OCI-LY1 (cell line): ENCODE measurements around the gene PRH2.

Experiments used
- H2AFZ ChIP-seq: fragments of 200-600 bp; sonication (generic), shearing (Covaris generic); 2 replicates; pipeline ENCODE4 v1.6.0; 2014; ENCODE audit warnings: antibody characterized with exemption, mild to moderate bottlenecking, low read length
- H3F3A ChIP-seq: fragments of 200-600 bp; sonication (generic), shearing (Covaris generic); 2 replicates; pipeline ENCODE4 v1.6.0; 2014; ENCODE audit warnings: mild to moderate bottlenecking, antibody characterized with exemption, low read length, moderate library complexity; ENCODE audit not compliant: insufficient read depth
- H3K27ac ChIP-seq: fragments of 200-600 bp; sonication (generic); 2 replicates; pipeline ENCODE4 v1.5.1; 2014; ENCODE audit warnings: low read length, mixed run types, mild to moderate bottlenecking, low read depth; ENCODE audit not compliant: poor library complexity, severe bottlenecking
- H3K27me3 ChIP-seq: fragments of 200-600 bp; sonication (generic); 2 replicates; pipeline ENCODE4 v1.6.0; 2014; ENCODE audit warnings: antibody characterized with exemption, mild to moderate bottlenecking, low read length, moderate library complexity; ENCODE audit not compliant: insufficient read depth
- H3K36me3 ChIP-seq: fragments of 200-600 bp; sonication (generic); 2 replicates; pipeline ENCODE4 v1.6.1; 2014; ENCODE audit warnings: mild to moderate bottlenecking, antibody characterized with exemption, low read length, moderate library complexity, mixed read lengths; ENCODE audit not compliant: insufficient read depth
- H3K4me1 ChIP-seq: fragments of 200-600 bp; sonication (generic); 2 replicates; pipeline ENCODE4 v1.5.1; 2014; ENCODE audit warnings: mild to moderate bottlenecking, low read length, moderate library complexity; ENCODE audit not compliant: insufficient read depth, severe bottlenecking
- H3K4me2 ChIP-seq: fragments of 200-600 bp; sonication (generic), shearing (Covaris generic); 2 replicates; pipeline ENCODE4 v1.6.1; 2014; ENCODE audit warnings: low read length
- H3K4me3 ChIP-seq: fragments of 200-600 bp; sonication (generic); 2 replicates; pipeline ENCODE4 v1.5.1; 2014; ENCODE audit warnings: low read length, low read depth, mild to moderate bottlenecking, mixed read lengths; ENCODE audit not compliant: poor library complexity, severe bottlenecking
- H3K79me2 ChIP-seq: fragments of 200-600 bp; shearing (Covaris generic); 2 replicates; pipeline ENCODE4 v1.6.1; 2016; ENCODE audit warnings: mixed run types, low read length, mixed read lengths; ENCODE audit not compliant: insufficient read depth
- H3K9ac ChIP-seq: fragments of 200-600 bp; sonication (generic), shearing (Covaris generic); 2 replicates; pipeline ENCODE4 v1.6.1; 2014; ENCODE audit warnings: mild to moderate bottlenecking, low read length, mixed read lengths
- H3K9me2 ChIP-seq: fragments of 200-600 bp; sonication (generic), shearing (Covaris generic); 2 replicates; pipeline ENCODE4 v1.6.1; 2014; ENCODE audit warnings: low read depth, mild to moderate bottlenecking, low read length, mixed read lengths
- H3K9me3 ChIP-seq: fragments of 200-600 bp; shearing (Covaris generic); 2 replicates; pipeline ENCODE4 v1.6.1; 2014; ENCODE audit warnings: low read length, mixed read lengths
- H4K20me1 ChIP-seq: fragments of 200-600 bp; sonication (generic), shearing (Covaris generic); 2 replicates; pipeline ENCODE4 v1.6.0; 2016; ENCODE audit warnings: mild to moderate bottlenecking, low read length; ENCODE audit not compliant: insufficient read depth
- CTCF ChIP-seq: fragments of 200-600 bp; sonication (generic), shearing (Covaris generic); IDR thresholded peaks from 2 replicates; pipeline ENCODE4 v1.5.1; 2017; ENCODE audit warnings: mild to moderate bottlenecking, antibody characterized with exemption, low read length, moderate library complexity, mixed read lengths
- EZH2 ChIP-seq: fragments of 200-600 bp; sonication (generic), shearing (Covaris generic); IDR thresholded peaks from 2 replicates; pipeline ENCODE4 v1.8.0; 2017; ENCODE audit warnings: borderline replicate concordance, mixed run types, mild to moderate bottlenecking, antibody characterized with exemption, low read length, moderate library complexity, mixed read lengths

PRH2 gene

GRCh38 chr12:10959804-10960203 is 30.8 kb downstream of the PRH2 start:
- Histone ChIP-seq H3K27me3 (no peaks in the 10 kb centered on the region), H3F3A (no peaks in the 10 kb centered on the region), H3K79me2 (no peaks in the 10 kb centered on the region), H4K20me1 (no peaks in the 10 kb centered on the region), H3K4me3 (no peak overlapping the region), H3K4me2 (no peak overlapping the region), H3K9me3 (no peaks in the 10 kb centered on the region), H3K36me3 (no peaks in the 10 kb centered on the region), H2AFZ (no peak overlapping the region), H3K27ac (no peak overlapping the region), H3K4me1 (no peaks in the 10 kb centered on the region), H3K9ac (no peak overlapping the region), H3K9me2 (no peaks in the 10 kb centered on the region)
- TF ChIP-seq EZH2: no peak

DNA sequence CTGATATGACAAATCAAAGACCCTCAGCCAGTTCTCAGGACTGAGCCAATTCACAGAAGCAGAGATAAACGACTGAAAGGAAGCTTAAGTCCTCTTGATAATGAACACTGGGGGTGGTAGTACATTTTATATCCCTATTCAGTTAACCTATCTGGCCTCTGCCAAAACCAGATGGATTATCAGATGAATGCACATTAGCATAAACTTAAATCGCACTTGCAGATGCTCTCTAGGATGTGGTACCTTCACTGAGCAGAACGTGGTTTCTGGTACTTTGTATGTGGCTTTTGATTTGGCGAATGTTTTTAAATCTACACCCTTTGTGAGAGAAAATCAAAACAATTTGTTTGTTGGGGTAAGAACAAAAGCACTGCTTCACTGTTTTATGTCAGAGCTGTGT is 31.2 kb downstream of the PRH2 start:
- Histone ChIP-seq H3K9me3 (no peaks in the 10 kb centered on the region), H3K4me3 (no peak overlapping the region), H3F3A (no peaks in the 10 kb centered on the region), H3K4me2 (no peak overlapping the region), H4K20me1 (no peaks in the 10 kb centered on the region), H3K36me3 (no peaks in the 10 kb centered on the region), H3K9me2 (no peaks in the 10 kb centered on the region), H3K4me1 (no peaks in the 10 kb centered on the region), H2AFZ (no peak overlapping the region), H3K27ac (no peak overlapping the region), H3K79me2 (no peaks in the 10 kb centered on the region), H3K27me3 (no peaks in the 10 kb centered on the region), H3K9ac (no peak overlapping the region)
- no peak for TF ChIP-seq EZH2
- no peak for TF ChIP-seq CTCF

DNA sequence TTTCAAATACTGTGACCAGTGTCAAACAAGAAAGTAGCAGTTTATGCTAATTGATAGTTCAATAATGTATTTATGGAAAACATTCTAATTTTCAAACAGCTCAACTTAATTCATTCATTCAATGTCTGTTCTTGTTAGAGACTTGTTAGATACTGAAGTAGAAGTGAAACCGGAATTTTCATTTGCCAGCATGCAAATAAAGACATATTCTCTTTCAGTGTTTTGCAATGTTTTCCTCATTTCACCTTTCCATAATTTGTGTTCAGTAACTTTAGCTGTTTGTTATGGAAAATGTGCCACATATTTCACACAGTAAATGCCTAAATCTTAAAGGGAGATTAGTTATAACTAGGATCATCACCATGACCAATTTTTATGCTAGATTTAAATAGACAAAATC is 36.4 kb downstream of the PRH2 start:
- TF ChIP-seq EZH2: no peak
- TF ChIP-seq CTCF: no peak
- no peak overlapping the region for H3K27ac ChIP-seq
- no peaks in the 10 kb centered on the region for H3F3A ChIP-seq
- no peaks in the 10 kb centered on the region for H3K27me3 ChIP-seq
- no peaks in the 10 kb centered on the region for H4K20me1 ChIP-seq
- no peaks in the 10 kb centered on the region for H3K9me3 ChIP-seq
- H3K9me2 ChIP-seq: no peaks in the 10 kb centered on the region
- H3K4me1 ChIP-seq: no peaks in the 10 kb centered on the region
- no peak overlapping the region for H3K4me2 ChIP-seq
- H3K79me2 ChIP-seq: no peaks in the 10 kb centered on the region
- no peaks in the 10 kb centered on the region for H3K36me3 ChIP-seq
- H3K9ac ChIP-seq: no peak overlapping the region
- no peak overlapping the region for H2AFZ ChIP-seq
- no peak overlapping the region for H3K4me3 ChIP-seq

DNA sequence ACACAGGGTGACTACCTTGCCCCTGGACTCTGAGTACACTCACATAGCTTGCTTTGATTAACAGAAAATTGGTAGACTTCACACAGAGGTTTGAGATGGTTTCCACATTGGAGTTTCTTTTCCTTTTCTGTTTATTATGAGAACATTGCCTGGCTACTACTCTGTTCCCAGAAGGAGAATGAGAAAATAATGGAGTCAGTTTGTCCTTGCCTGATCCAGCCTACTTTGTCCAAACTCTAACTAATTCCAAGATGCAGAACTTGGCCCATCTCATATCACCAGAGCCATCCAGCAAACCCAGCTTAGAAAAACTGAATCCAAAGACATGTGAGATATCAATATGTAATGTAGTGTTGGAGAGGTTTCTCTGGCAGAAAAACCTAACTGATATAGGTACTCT is 37.3 kb downstream of the PRH2 start:
- H3K9me3 ChIP-seq: no peaks in the 10 kb centered on the region
- no peaks in the 10 kb centered on the region for H3K27me3 ChIP-seq
- no peak overlapping the region for H3K27ac ChIP-seq
- H4K20me1 ChIP-seq: no peaks in the 10 kb centered on the region
- no peak overlapping the region for H2AFZ ChIP-seq
- TF ChIP-seq EZH2 (no peak), CTCF (no peak)
- H3K4me3 ChIP-seq: no peak overlapping the region
- H3K36me3 ChIP-seq: no peaks in the 10 kb centered on the region
- no peaks in the 10 kb centered on the region for H3F3A ChIP-seq
- no peak overlapping the region for H3K4me2 ChIP-seq
- H3K9ac ChIP-seq: no peak overlapping the region
- no peaks in the 10 kb centered on the region for H3K79me2 ChIP-seq
- no peaks in the 10 kb centered on the region for H3K4me1 ChIP-seq
- no peaks in the 10 kb centered on the region for H3K9me2 ChIP-seq
